Liver (tissue), 3 donors: ENCODE results near the gene TDRD9.

Source experiments
- ATF3 ChIP-seq: IDR thresholded peaks from 2 replicates; pipeline ENCODE4 v1.6.1; 2016; ENCODE audit warnings: antibody characterized with exemption
- CTCF ChIP-seq: fragments of 150-350 bp; IDR thresholded peaks from 2 replicates; pipeline ENCODE4 v1.5.1; 2017; ENCODE audit warnings: improper control_type of control experiment, low read depth, low read length; ENCODE audit not compliant: missing input control
- EGR1 ChIP-seq, 2 donors: IDR thresholded peaks; 2 replicates each; pipeline ENCODE4 v1.6.1; 2016 to 2018; ENCODE audit warnings: antibody characterized with exemption in 2 of 2, low read depth in 2 of 2
- FOXA1 ChIP-seq: IDR thresholded peaks from 2 replicates; pipeline ENCODE4 v1.6.1; 2016; ENCODE audit warnings: antibody characterized with exemption
- GABPA ChIP-seq, 2 donors: IDR thresholded peaks in 1 of 2; conservative IDR thresholded peaks in 1 of 2; 2 replicates each; pipeline ENCODE4 v1.6.1; 2016; ENCODE audit warnings: antibody characterized with exemption in 2 of 2, mild to moderate bottlenecking in 1 of 2, moderate library complexity in 1 of 2
- MAX ChIP-seq: IDR thresholded peaks from 2 replicates; pipeline ENCODE4 v1.6.1; 2016; ENCODE audit warnings: antibody characterized with exemption
- RAD21 ChIP-seq, 2 donors: IDR thresholded peaks; 2 replicates each; pipeline ENCODE4 v1.6.1; 2016; ENCODE audit warnings: antibody characterized with exemption in 2 of 2, mild to moderate bottlenecking in 2 of 2
- REST ChIP-seq: IDR thresholded peaks from 2 replicates; pipeline ENCODE4 v1.6.1; 2016; ENCODE audit warnings: antibody characterized with exemption, mild to moderate bottlenecking
- SP1 ChIP-seq: IDR thresholded peaks from 2 replicates; pipeline ENCODE4 v1.6.1; 2018; ENCODE audit warnings: antibody characterized with exemption, mild to moderate bottlenecking
- TAF1 ChIP-seq: conservative IDR thresholded peaks from 2 replicates; pipeline ENCODE4 v1.6.1; 2016; ENCODE audit warnings: antibody characterized with exemption, mild to moderate bottlenecking
- ZBTB33 ChIP-seq: IDR thresholded peaks from 2 replicates; pipeline ENCODE4 v1.6.1; 2016; ENCODE audit warnings: antibody characterized with exemption
- donor health status: healthy.
- donor health status: healthy.

- TF ChIP-seq CTCF (no peak), ZBTB33 (no peak), SP1 (no peak), RAD21 (IDR thresholded peaks at IDR 0.05) (no peak), REST (no peak), ATF3 (no peak), TAF1 (no peak), MAX (no peak), EGR1 (IDR thresholded peaks at IDR 0.05; ENCODE audit: low read depth in 2 of 2) (no peak), FOXA1 (no peak), GABPA (IDR thresholded peaks at IDR 0.05 in 1 of 2, conservative IDR thresholded peaks at IDR 0.05 in 1 of 2) (no peak)
Measured at GRCh38 chr14:103925316-103925715, 2.9 kb upstream of the TDRD9 start.
